Hepatocyte (in vitro differentiated cells): ENCODE measurements around the gene NEB.

Experiments used
- EZH2phosphoT487 ChIP-seq: fragments of 200-600 bp; sonication (generic); IDR thresholded peaks from one replicate; pipeline ENCODE4 v1.6.1; 2018; ENCODE audit warnings: antibody characterized with exemption, mild to moderate bottlenecking, low read depth, moderate library complexity; ENCODE audit not compliant: unreplicated experiment, severe bottlenecking
- TF ChIP-seq, protein P1 (sequence below): fragments of 200-600 bp; sonication (generic); IDR thresholded peaks from 2 replicates; pipeline ENCODE4 v1.5.1; 2016; ENCODE audit warnings: antibody characterized with exemption, mild to moderate bottlenecking; ENCODE audit not compliant: poor library complexity

DNA sequence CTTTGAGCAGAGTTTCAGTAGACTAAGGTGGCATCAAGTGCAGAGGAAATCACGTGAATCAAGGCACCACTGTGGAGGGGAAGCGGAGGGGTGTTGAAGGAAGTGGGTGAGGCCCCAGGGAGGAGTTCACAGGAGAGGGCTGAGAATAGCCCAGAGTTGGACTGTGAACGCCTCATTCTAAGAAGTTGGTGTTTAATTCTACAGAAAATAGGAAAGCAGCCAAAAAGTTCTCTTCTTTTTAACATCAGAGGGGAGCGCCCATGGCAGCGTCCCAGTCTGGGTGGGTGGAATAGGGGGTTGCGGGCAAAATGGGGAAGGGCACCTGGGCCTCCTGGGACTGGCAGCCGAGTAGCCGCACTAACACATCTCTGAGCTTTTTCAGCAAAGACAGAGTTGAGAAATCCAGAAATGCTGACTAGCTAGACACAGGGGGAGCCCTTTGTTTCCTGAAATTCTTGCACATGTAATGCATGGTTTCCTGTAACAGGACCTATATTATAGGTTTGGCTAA lies 97.0 kb downstream of the NEB start:
- TF ChIP-seq, protein P1, sequence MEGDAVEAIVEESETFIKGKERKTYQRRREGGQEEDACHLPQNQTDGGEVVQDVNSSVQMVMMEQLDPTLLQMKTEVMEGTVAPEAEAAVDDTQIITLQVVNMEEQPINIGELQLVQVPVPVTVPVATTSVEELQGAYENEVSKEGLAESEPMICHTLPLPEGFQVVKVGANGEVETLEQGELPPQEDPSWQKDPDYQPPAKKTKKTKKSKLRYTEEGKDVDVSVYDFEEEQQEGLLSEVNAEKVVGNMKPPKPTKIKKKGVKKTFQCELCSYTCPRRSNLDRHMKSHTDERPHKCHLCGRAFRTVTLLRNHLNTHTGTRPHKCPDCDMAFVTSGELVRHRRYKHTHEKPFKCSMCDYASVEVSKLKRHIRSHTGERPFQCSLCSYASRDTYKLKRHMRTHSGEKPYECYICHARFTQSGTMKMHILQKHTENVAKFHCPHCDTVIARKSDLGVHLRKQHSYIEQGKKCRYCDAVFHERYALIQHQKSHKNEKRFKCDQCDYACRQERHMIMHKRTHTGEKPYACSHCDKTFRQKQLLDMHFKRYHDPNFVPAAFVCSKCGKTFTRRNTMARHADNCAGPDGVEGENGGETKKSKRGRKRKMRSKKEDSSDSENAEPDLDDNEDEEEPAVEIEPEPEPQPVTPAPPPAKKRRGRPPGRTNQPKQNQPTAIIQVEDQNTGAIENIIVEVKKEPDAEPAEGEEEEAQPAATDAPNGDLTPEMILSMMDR, result no peak
- no peak for TF ChIP-seq EZH2phosphoT487
